HK-2 (cell line): Measurements from ENCODE around the gene POLR2I.
"Not testable (repeated sequence)": the region's sequence is repeated elsewhere in the genome, so short reads cannot be mapped to it uniquely, and the experiment has no call there.

Experiments
- DNase-seq: peaks from one replicate; pipeline ENCODE4 v3.0.0-alpha.2; 2018; ENCODE audit not compliant: unreplicated experiment

The POLR2I gene

GRCh38 chr19:36134867-36135266, 20.2 kb upstream of the POLR2I start:
- not testable (repeated sequence) for DNase-seq

- DNase-seq, result not testable (repeated sequence)
Observed at GRCh38 chr19:36131221-36131620, 16.5 kb upstream of the POLR2I start.

GRCh38 chr19:36128392-36128736, 13.7 kb upstream of the POLR2I start:
- no peak for DNase-seq

GRCh38 chr19:36125557-36125956, 10.9 kb upstream of the POLR2I start:
- no peak for DNase-seq

GRCh38 chr19:36121486-36122124, 6.9 kb upstream of the POLR2I start:
- DNase-seq, result no peak

- no peak for DNase-seq
Observed at GRCh38 chr19:36120984-36121358, 6.3 kb upstream of the POLR2I start.

- no peak for DNase-seq
Observed at GRCh38 chr19:36120092-36120983, 5.7 kb upstream of the POLR2I start.

GRCh38 chr19:36116344-36116637, 1.6 kb upstream of the POLR2I start:
- DNase-seq, result no peak

GRCh38 chr19:36115453-36116343, 1.0 kb upstream of the POLR2I start, which contains the start of gene TBCB:
Gene TBCB, plus strand, starts transcription at chr19:36115468. Its CDS starts 93 bp downstream, at chr19:36115561.
- no peak for DNase-seq

GRCh38 chr19:36113894-36114720, 568 bp downstream of the POLR2I start:
- DNase-seq, result peak; percentile 16

GRCh38 chr19:36113425-36113824, 1.2 kb downstream of the POLR2I start:
- DNase-seq, result no peak

- no peak for DNase-seq
Observed at GRCh38 chr19:36112678-36113077, 2.0 kb downstream of the POLR2I start.

GRCh38 chr19:36111200-36111539, 3.5 kb downstream of the POLR2I start:
- DNase-seq, result no peak

GRCh38 chr19:36110487-36111199, 4.0 kb downstream of the POLR2I start, which contains the start of gene OVOL3:
Gene OVOL3, plus strand, starts transcription at chr19:36111143. Its CDS starts 60 bp downstream, at chr19:36111203.
- no peak for DNase-seq

GRCh38 chr19:36108684-36109083, 6.0 kb downstream of the POLR2I start:
- DNase-seq, result no peak

GRCh38 chr19:36106991-36107390, 7.7 kb downstream of the POLR2I start:
- no peak for DNase-seq

GRCh38 chr19:36106441-36106840, 8.2 kb downstream of the POLR2I start:
- DNase-seq, result no peak

- peak; percentile 48 for DNase-seq
Observed at GRCh38 chr19:36103842-36104552, 10.7 kb downstream of the POLR2I start.

- DNase-seq, result no peak
Observed at GRCh38 chr19:36103040-36103626, 11.5 kb downstream of the POLR2I start.
